BLaER1 (cell line): ENCODE measurements around the gene CPT1B.

ENCODE experiments used
- H3K27ac ChIP-seq: shearing (Covaris generic); formaldehyde crosslinking; 2 replicates; pipeline ENCODE4 v1.8.1; 2022
- H3K27me3 ChIP-seq: shearing (Covaris generic); formaldehyde crosslinking; 2 replicates; pipeline ENCODE4 v1.8.1; 2022
- H3K36me3 ChIP-seq: shearing (Covaris generic); formaldehyde crosslinking; 2 replicates; pipeline ENCODE4 v1.8.1; 2022
- H3K4me1 ChIP-seq: shearing (Covaris generic); formaldehyde crosslinking; 2 replicates; pipeline ENCODE4 v1.8.1; 2022
- H3K4me2 ChIP-seq: shearing (Covaris generic); formaldehyde crosslinking; 2 replicates; pipeline ENCODE4 v1.8.1; 2022
- H3K4me3 ChIP-seq: shearing (Covaris generic); formaldehyde crosslinking; 2 replicates; pipeline ENCODE4 v1.8.1; 2022
- H3K9ac ChIP-seq: shearing (Covaris generic); formaldehyde crosslinking; 2 replicates; pipeline ENCODE4 v1.8.1; 2022
- H3K9me3 ChIP-seq: shearing (Covaris generic); formaldehyde crosslinking; 2 replicates; pipeline ENCODE4 v1.8.1; 2022
- H4K20me1 ChIP-seq: shearing (Covaris generic); formaldehyde crosslinking; 2 replicates; pipeline ENCODE4 v1.8.1; 2022
- Cebpa-rat ChIP-seq: shearing (Covaris generic); IDR thresholded peaks from 2 replicates; pipeline ENCODE4 v1.8.1; 2022

CPT1B gene

DNA sequence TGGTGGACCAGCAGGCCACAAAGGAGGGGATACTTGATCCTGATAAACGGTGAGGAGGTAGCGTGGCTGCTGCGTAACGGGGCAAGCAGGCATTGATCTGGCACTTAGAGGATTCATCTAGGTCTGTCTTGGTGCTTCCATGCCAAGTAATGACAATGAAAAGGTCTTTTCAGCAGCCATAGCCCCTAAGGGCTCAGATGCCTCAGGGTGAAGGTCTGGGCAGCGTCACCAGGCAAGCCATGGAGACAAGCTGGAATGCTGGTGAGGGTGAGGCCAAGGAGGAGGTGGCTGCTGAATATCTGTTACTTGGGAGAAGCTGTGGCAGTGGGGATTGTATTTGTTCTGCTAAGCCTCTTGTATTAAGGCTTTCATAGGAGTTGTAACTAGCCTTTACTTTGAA lies 9.2 kb upstream of the CPT1B start:
- Histone ChIP-seq H3K4me2 (no peak overlapping the region), H3K27me3 (no peaks in the 10 kb centered on the region), H4K20me1 (peaks cover 10% of the 10 kb centered on the region), H3K9me3 (no peaks in the 10 kb centered on the region), H3K36me3 (no peaks in the 10 kb centered on the region), H3K9ac (no peak overlapping the region), H3K4me1 (peaks cover 9% of the 10 kb centered on the region), H3K4me3 (no peak overlapping the region), H3K27ac (no peak overlapping the region)
- TF ChIP-seq Cebpa-rat: no peak

DNA sequence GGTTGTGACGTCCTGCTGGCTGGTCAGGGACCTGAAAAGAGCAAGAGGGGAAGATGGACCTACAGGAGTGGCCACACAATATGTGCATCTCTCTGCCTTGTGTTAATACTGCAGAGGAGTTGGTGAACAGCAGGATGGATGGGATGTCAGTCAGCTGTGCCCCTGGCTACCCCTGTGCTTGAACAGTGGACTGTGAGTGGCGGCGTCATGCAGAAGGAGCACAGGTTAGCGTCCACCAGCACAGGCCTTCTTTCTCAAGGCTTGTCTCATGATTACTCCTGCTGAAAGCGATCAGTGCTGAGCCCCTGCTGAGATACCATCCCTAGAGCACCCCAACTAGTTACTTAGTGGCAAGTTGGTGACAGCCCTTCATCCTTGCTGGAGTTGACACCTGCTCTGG lies 8.2 kb upstream of the CPT1B start:
- no peaks in the 10 kb centered on the region for H3K27me3 ChIP-seq
- H3K36me3 ChIP-seq: 0 out of 2 replicates have a peak, but pooled peaks cover under 1% of the 10 kb centered on the region
- no peak overlapping the region for H3K9ac ChIP-seq
- peaks cover 12% of the 10 kb centered on the region for H4K20me1 ChIP-seq
- H3K4me3 ChIP-seq: no peak overlapping the region
- H3K4me1 ChIP-seq: peaks cover 16% of the 10 kb centered on the region
- no peaks in the 10 kb centered on the region for H3K9me3 ChIP-seq
- no peak overlapping the region for H3K4me2 ChIP-seq
- no peak overlapping the region for H3K27ac ChIP-seq
- no peak for TF ChIP-seq Cebpa-rat

DNA sequence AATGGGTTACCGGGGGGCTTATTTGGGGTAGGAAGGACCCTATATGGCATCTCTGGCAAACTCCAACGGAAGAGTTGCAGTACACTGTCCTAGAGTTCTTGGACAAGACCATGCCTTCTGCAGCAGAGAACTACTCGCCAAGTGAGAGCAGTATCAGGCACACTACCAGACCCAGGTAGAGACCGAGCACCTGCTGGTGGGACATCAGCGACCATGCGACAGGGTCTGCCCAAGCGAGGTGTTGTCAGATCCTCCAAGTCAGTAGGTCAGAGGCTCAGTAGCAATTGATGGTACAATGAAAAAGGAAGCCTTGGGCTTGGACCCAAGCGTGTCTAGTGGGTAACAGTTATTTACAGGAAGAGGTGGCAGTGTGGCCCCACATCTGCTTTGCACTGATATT lies 7.6 kb upstream of the CPT1B start:
- Histone ChIP-seq H3K27me3 (no peaks in the 10 kb centered on the region), H3K27ac (no peak overlapping the region), H4K20me1 (peaks cover 17% of the 10 kb centered on the region), H3K4me2 (no peak overlapping the region), H3K4me1 (peaks cover 21% of the 10 kb centered on the region), H3K4me3 (no peak overlapping the region), H3K36me3 (peaks cover 7% of the 10 kb centered on the region; the same call in 1 of the 2 replicates), H3K9me3 (no peaks in the 10 kb centered on the region), H3K9ac (no peak overlapping the region)
- TF ChIP-seq Cebpa-rat: no peak

DNA sequence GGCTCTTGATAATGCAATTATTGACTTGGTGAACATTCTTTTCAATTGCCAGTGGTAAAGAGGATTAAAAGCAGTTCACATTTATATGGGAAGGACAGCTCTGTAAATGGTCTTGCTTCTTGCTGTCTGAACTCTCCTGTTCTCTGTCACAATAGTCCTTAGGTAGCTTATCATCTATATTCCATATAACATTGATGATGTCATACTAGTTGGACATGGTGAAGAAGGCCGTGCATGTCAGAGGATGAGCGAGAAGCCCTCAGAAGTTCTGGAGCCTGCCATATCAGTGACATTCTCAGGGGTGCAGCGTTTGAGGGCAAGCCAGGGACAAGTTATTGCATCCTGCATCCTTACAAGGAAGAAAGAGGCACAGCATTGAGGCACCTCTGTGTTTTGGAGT lies 7.0 kb upstream of the CPT1B start:
- Histone ChIP-seq H3K27ac (no peak overlapping the region), H3K27me3 (no peaks in the 10 kb centered on the region), H3K9me3 (no peaks in the 10 kb centered on the region), H3K4me2 (no peak overlapping the region), H3K36me3 (peaks cover 12% of the 10 kb centered on the region), H3K4me3 (no peak overlapping the region), H3K4me1 (peaks cover 21% of the 10 kb centered on the region), H4K20me1 (peaks cover 17% of the 10 kb centered on the region), H3K9ac (no peak overlapping the region)
- no peak for TF ChIP-seq Cebpa-rat

DNA sequence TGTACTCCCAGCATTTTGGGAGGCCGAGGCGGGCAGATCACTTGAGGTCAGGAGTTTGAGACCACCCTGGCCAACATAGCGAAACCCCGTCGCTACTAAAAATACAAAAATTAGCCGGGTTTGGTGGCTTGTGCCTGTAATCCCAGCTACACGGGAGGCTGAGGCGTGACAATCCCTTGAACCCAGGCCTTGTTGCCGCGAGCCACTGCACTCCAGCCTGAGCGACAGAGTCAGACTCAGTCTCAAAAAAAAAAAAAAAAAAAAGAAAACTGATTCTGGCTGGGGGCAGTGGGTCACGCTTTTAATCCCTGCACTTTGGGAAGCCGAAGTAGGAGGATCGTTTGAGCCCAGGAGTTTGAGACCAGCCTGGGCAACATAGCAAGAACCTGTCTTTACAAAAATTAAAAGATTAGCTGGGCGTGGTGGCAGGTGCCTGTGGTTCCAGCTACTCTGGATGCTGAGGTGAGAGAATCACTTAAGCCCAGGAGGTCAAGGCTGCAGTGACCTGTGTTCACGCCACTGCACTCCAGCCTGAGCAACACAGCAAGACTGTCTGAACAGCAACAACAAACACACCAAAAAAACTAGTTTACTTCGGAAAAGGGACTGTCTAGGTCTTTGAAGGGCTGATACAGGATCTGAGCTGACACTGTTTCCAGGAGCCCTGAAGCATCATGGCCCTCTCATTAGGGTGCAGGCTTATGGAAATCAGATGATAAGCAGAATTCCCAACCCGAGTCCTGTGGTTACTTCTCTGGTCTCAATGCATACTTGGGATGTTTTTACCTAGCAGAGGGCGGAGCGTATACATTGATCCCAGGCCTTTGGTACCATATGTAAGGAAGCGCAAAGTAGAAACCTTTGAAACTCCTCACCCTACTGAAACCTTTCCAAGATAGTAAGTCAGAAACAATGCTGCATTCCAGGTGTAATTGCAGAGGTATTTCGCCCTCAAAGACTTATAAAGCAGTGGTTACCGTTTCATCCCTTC lies 6.2 kb upstream of the CPT1B start:
- H4K20me1 ChIP-seq: peaks cover 17% of the 10 kb centered on the region
- H3K9me3 ChIP-seq: no peaks in the 10 kb centered on the region
- H3K27ac ChIP-seq: no peak overlapping the region
- no peak for TF ChIP-seq Cebpa-rat
- peak overlapping the region; percentile 92 for H3K4me2 ChIP-seq
- no peak overlapping the region for H3K4me3 ChIP-seq
- peaks cover 28% of the 10 kb centered on the region for H3K4me1 ChIP-seq
- H3K9ac ChIP-seq: peak overlapping the region; percentile 93; the same call in 1 of the 2 replicates
- H3K27me3 ChIP-seq: no peaks in the 10 kb centered on the region
- H3K36me3 ChIP-seq: peaks cover 21% of the 10 kb centered on the region

DNA sequence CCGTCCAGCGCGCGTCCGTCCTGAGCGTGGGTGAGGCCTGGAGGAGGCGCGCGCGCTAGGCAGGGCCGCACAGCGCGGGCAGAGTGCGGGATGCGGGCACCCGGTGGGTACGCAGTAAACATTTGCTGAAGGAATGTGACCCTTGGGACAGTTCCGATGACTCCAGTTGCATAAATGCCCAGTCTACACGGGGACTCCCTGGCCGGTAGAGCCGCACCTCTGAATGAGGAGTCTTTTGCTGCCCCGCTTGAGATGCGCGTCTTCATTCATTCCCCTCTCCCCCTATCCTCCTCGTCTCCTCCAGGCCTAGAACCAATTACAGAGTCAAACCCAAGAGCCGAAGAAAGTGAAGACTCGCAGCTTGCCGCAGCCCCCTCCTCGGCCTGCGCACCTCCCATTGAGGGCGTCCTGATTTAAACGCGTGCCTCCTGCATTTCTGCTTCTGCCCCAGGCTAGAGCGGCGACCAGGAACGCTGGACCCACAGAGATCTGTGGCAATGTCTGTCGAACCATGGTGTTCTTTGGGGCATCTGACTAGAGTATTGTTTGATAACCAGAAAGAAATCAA lies 5.2 kb upstream of the CPT1B start:
- TF ChIP-seq Cebpa-rat: no peak
- H3K27ac ChIP-seq: peak overlapping the region; percentile 97
- peaks cover 31% of the 10 kb centered on the region for H3K36me3 ChIP-seq

DNA sequence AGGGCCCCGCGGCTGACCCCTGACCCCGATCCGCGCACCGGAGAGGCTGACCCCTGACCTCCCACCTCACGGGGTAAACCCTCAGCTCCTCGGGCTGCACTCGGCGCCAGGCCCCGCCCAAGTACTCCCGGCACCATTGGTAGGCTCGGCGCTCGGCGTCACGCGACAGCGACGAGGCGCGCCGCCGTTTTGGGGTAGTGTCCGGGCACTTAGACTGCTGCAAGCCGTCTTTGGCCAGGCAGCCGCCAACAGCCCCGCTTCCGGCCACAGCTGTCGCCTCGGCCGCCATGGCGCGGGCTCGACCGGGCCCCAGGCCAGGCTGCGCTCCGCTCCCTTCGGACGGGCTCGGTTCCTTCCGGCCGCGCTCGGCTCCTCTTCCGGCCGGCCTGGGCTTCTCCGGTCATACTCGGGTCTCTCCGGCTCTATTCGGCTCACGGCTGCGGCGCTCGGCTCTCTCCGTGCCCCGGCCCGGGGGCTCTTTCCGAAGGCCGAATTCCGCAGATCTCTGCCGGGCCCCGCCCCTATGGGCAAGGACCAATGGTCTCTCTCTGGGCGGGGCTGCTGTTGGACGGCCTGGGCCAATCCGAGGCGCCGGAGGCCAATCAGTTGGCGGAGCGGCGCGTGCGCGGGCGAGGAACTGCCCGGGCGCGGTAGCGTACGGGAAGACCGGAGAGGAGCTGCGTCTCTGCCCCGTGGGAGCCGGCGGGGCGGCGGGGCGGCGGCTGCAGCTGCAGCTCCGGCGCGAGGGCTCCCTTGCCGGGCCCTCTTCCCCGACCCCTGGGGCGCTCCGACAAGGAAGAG lies 4.5 kb upstream of the CPT1B start, which contains the start of gene CHKB:
Gene CHKB, minus strand, starts transcription at position 357 of the 801 bp plus-strand sequence. Its CDS starts 68 bp downstream, at position 289.
- Histone ChIP-seq H3K27ac (peak within 1 kb of the TSS; percentile 97), H4K20me1 (peaks cover 17% of the 10 kb centered on the region), H3K36me3 (peaks cover 33% of the 10 kb centered on the region), H3K9ac (peak within 1 kb of the TSS; percentile 93), H3K4me1 (peaks cover 28% of the 10 kb centered on the region), H3K9me3 (no peaks in the 10 kb centered on the region), H3K4me3 (peak within 1 kb of the TSS; percentile 87), H3K27me3 (no peaks in the 10 kb centered on the region), H3K4me2 (peak within 1 kb of the TSS; percentile 96)
- TF ChIP-seq Cebpa-rat: no peak

More for the DNA sequence above, 5.2 kb upstream of the CPT1B start:
- Histone ChIP-seq H3K9ac (peak overlapping the region; percentile 93), H4K20me1 (peaks cover 17% of the 10 kb centered on the region), H3K4me3 (peak overlapping the region; percentile 87), H3K27me3 (no peaks in the 10 kb centered on the region), H3K4me1 (peaks cover 28% of the 10 kb centered on the region), H3K4me2 (peak overlapping the region; percentile 92), H3K9me3 (no peaks in the 10 kb centered on the region)

DNA sequence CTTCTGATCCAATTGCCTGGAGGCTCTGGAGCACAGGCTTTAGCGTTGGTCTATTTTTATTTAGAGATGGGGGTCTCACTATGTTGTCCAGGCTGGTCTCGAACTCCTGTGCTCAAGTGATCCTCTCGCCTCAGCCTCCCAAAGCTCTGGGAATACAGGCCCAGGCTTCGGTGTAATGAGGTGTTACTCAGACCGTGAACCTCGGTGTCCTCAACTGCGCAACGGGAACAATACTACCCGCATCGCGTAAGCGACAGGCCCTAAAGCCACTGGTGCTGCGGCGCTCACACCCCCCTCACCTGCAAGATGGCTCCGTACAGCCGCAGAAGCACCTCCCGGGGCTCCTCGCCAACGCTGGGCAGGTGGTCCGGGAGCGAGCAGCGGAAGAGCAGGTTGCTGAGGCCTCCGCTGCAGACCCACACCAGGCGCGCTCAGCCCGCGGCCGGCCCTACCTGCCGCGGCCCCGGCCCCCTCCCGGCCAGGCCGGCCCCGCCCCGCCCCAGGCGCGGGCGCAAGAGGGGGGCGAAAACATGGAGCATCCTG lies 3.8 kb upstream of the CPT1B start:
- peak overlapping the region; percentile 97 for H3K27ac ChIP-seq
- H3K4me1 ChIP-seq: peaks cover 28% of the 10 kb centered on the region
- peak overlapping the region; percentile 93 for H3K9ac ChIP-seq
- peak overlapping the region; percentile 87 for H3K4me3 ChIP-seq
- H4K20me1 ChIP-seq: peaks cover 12% of the 10 kb centered on the region
- no peaks in the 10 kb centered on the region for H3K9me3 ChIP-seq
- TF ChIP-seq Cebpa-rat: no peak
- H3K4me2 ChIP-seq: peak overlapping the region; percentile 96
- no peaks in the 10 kb centered on the region for H3K27me3 ChIP-seq
- H3K36me3 ChIP-seq: peaks cover 39% of the 10 kb centered on the region
